Peyer's patch (tissue), 4 donors: ENCODE results near the gene IPO11. TPM values are rescaled to one million over a fixed set of nuclear protein-coding genes. Genes with fewer than 3 reads are reported as not detected.
"Not testable (repeated sequence)": the region's sequence is repeated elsewhere in the genome, so short reads cannot be mapped to it uniquely, and the experiment has no call there.

ENCODE experiments used
- DNase-seq, 3 donors: peaks; one replicate each; pipeline ENCODE4 v3.0.0-alpha.2; 2017 to 2019
- H3K27ac ChIP-seq, 4 donors: fragments of 200-600 bp; sonication (generic); one replicate each; pipeline ENCODE4 v1.5.1; 2016 to 2019
- H3K27me3 ChIP-seq, 2 donors: fragments of 200-600 bp; sonication (generic); one replicate each; pipeline ENCODE4 v1.5.1; 2019
- H3K36me3 ChIP-seq, 3 donors: fragments of 200-600 bp; sonication (generic); one replicate each; pipeline ENCODE4 v1.5.1; 2016 to 2019
- H3K4me1 ChIP-seq, 4 donors: fragments of 200-600 bp; sonication (generic); one replicate each; pipeline ENCODE4 v1.5.1; 2016 to 2019
- H3K4me3 ChIP-seq, 4 donors: fragments of 200-600 bp; sonication (generic); 1 replicate in 3 of 4; 2 replicates in 1 of 4; pipeline ENCODE4 v1.5.1; 2016 to 2019; ENCODE audit warnings: mild to moderate bottlenecking in 1 of 4
- H3K9me3 ChIP-seq, 4 donors: fragments of 200-600 bp; sonication (generic); one replicate each; pipeline ENCODE4 v1.5.1; 2016 to 2019; ENCODE audit warnings: mild to moderate bottlenecking in 1 of 4
- POLR2A ChIP-seq, 2 donors: fragments of 450-650 bp; IDR thresholded peaks; one replicate each; pipeline ENCODE4 v1.5.1; 2017; ENCODE audit warnings: antibody characterized with exemption in 2 of 2, mild to moderate bottlenecking in 2 of 2, moderate library complexity in 2 of 2
- total RNA-seq, 4 donors: library from RNA; depleted of rRNA; stranded (reverse); fragments of >200 nt; gene quantifications; one replicate each; pipeline ENCODE4 v1.1.0, GENCODE V29; 2016
- TF ChIP-seq, protein P1 (sequence below), 6 experiments: fragments of 450-650 bp in 4 of 6; fragments of 200-600 bp in 2 of 6; sonication (generic) in 1 of 6; IDR thresholded peaks; one replicate each; pipeline ENCODE4 v1.5.1; 2017 to 2019; ENCODE audit warnings: antibody characterized with exemption in 6 of 6, mild to moderate bottlenecking in 3 of 6, moderate library complexity in 1 of 6

The IPO11 gene
- total RNA-seq, 4 donors from 2014 or later: 5.6 to 27.2 (median 13.1) TPM

DNA sequence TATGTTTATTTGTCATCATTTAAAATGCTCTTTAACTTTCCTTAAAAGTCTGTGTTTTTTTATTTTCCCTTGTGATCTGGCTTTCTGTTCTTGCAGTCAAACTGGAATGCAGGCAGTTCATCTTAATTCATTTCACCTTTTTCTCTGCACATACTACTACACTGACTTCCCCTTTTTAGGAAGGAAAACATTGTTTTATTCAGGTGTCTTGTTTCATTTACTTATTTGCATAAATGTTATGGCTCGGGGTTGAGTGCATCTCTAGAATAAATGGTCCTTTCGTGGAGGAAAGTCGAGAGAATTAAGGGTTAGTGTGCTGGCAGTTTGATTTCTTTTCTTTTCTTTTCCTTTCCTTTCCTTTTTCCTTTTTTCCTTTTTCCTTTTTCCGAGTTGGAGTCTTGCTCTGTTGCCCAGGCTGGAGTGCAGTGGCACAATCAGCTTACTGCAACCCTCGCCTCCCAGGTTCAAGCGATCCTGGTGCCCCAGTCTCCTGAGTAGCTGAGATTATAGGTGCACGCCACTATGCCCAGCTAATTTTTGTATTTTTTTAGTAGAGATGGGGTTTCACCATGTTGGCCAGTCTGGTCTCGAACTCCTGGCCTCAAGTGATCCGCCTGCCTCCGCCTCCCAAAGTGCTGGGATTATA, 90.0 kb downstream of the IPO11 start:
- Histone ChIP-seq H3K36me3 (peaks cover 0 to 20% (median 0%) of the 10 kb centered on the region in 3 donors), H3K27ac (no peak overlapping the region), H3K4me3 (no peak overlapping the region), H3K27me3 (no peaks in the 10 kb centered on the region), H3K9me3 (no peaks in the 10 kb centered on the region), H3K4me1 (no peaks in the 10 kb centered on the region)
- TF ChIP-seq, protein P1, sequence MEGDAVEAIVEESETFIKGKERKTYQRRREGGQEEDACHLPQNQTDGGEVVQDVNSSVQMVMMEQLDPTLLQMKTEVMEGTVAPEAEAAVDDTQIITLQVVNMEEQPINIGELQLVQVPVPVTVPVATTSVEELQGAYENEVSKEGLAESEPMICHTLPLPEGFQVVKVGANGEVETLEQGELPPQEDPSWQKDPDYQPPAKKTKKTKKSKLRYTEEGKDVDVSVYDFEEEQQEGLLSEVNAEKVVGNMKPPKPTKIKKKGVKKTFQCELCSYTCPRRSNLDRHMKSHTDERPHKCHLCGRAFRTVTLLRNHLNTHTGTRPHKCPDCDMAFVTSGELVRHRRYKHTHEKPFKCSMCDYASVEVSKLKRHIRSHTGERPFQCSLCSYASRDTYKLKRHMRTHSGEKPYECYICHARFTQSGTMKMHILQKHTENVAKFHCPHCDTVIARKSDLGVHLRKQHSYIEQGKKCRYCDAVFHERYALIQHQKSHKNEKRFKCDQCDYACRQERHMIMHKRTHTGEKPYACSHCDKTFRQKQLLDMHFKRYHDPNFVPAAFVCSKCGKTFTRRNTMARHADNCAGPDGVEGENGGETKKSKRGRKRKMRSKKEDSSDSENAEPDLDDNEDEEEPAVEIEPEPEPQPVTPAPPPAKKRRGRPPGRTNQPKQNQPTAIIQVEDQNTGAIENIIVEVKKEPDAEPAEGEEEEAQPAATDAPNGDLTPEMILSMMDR (IDR thresholded peaks at IDR 0.05): no peak
- TF ChIP-seq POLR2A (IDR thresholded peaks at IDR 0.05): no peak
- no peak for DNase-seq

DNA sequence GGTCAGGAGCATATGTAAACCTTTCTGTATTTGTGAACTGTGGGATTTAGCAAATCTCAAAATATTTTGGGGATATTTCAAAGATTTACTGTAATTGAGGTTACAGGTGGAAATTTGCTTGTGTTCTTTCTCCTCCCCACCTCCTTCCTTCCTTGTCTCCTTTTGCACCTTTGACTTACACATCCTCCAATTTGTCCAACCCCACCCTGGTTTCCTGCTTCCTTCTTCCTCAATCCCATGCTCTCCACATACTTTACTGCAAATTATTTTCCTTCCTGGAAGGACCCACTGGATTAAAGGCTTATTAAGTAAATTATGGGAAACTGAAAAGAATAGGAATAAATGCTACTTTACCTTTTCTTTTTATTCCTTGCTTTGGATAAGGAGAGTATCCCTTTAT, 91.6 kb downstream of the IPO11 start:
- Histone ChIP-seq H3K4me3 (no peak overlapping the region), H3K27me3 (no peaks in the 10 kb centered on the region), H3K4me1 (no peaks in the 10 kb centered on the region), H3K27ac (no peak overlapping the region), H3K9me3 (no peaks in the 10 kb centered on the region), H3K36me3 (peaks cover 0 to 13% (median 0%) of the 10 kb centered on the region in 3 donors)
- no peak for DNase-seq
- TF ChIP-seq, protein P1 (IDR thresholded peaks at IDR 0.05): no peak
- no peak for TF ChIP-seq POLR2A (IDR thresholded peaks at IDR 0.05)

DNA sequence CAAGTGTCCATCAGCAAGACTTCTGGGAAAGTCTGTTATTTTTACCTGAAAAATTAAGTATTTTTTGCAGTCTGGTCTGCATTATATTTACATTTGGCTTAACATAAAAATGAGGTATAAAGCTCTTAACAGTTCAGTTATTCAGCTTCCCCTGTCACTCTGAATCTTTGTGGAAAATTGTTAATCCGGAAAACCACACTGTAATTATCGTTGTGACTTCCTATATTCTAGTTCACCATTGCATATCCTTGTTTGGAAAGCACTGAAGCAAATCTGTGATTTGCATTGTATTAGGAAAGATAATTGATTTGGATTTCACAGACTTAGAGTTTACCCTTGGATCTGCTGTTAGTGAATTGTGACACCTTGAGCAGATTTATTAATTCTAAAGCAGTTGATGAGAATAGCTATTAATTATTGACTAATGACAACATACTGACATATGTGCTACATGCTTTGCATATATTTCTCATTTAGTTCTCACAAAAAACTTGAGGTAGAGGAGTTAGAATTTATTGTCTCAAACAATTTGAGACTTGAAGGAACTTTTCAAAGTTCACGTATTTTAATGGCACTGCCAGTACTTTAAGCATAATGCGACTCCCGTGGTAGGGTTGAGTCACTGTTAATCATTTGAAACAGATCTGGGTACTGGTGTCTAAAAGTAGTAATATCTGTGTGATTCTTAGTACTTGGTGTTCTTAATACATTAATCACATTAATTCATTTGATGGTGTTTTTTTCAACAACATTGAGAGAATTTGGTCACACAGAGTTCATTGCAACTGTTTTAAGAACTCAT, 94.3 kb downstream of the IPO11 start:
- Histone ChIP-seq H3K27ac (no peak overlapping the region), H3K9me3 (no peaks in the 10 kb centered on the region), H3K4me1 (no peaks in the 10 kb centered on the region), H3K4me3 (no peak overlapping the region), H3K27me3 (no peaks in the 10 kb centered on the region), H3K36me3 (no peaks in the 10 kb centered on the region)
- no peak for DNase-seq
- TF ChIP-seq, protein P1 (IDR thresholded peaks at IDR 0.05): no peak
- TF ChIP-seq POLR2A (IDR thresholded peaks at IDR 0.05): no peak

DNA sequence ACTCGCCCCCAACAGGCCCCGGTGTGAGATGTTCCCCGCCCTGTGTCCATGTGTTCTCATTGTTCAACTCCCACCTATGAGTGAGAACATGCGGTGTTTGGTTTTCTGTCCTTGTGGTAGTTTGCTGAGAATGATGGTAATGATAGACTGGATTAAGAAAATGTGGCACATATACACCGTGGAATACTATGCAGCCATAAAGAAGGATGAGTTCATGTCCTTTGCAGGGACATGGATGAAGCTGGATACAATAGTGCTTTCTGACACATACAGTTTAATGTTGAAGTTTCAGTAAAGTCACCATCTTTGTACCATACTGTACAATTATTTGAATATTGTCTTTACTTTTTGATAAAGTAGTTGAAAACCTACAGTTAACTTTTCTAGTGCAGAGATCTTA, 96.2 kb downstream of the IPO11 start:
- H3K27me3 ChIP-seq: not testable (repeated sequence)

DNA sequence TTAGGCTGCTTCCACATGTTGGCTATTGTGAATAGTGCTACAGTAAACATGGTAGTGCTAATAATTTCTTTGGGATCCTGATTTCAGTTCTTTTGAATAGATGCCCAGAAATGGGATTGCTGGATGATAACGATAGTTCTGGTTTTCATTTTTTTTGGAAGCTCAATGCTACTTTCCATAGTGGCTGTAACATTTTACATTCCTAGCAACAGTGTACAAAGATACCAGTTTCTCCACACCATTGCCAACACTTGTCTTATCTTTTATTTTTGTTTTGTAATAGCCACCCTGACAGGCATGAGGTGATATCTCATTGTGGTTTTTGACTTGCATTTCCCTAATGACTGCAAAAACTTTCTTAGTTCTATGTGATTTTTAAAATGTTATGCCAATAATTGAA, 97.2 kb downstream of the IPO11 start:
- TF ChIP-seq, protein P1 (IDR thresholded peaks at IDR 0.05): no peak
- no peak for TF ChIP-seq POLR2A (IDR thresholded peaks at IDR 0.05)
- Histone ChIP-seq H3K27me3 (no peaks in the 10 kb centered on the region), H3K9me3 (no peaks in the 10 kb centered on the region), H3K36me3 (no peaks in the 10 kb centered on the region), H3K27ac (no peak overlapping the region), H3K4me1 (no peaks in the 10 kb centered on the region), H3K4me3 (no peak overlapping the region)
- no peak for DNase-seq

More for the DNA sequence above, 96.2 kb downstream of the IPO11 start:
- not testable (repeated sequence) for H3K4me3 ChIP-seq, H3K4me1 ChIP-seq, H3K9me3 ChIP-seq, DNase-seq, H3K36me3 ChIP-seq, H3K27ac ChIP-seq

DNA sequence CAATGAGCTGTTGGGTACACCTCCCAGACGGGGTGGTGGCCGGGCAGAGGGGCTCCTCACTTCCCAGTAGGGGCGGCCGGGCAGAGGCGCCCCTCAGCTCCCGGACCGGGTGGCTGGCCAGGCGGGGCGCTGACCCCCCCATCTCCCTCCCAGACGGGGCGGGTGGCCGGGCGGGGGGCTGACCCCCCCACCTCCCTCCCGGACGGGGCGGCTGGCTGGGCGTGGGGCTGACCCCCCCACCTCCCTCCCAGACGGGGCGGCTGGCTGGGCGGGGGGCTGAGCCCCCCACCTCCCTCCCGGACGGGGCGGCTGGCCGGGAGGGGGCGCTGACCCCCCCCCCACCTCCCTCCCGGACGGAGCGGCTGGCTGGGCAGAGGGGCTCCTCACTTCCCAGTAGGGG, 100.5 kb downstream of the IPO11 start:
- not testable (repeated sequence) for H3K36me3 ChIP-seq, H3K27ac ChIP-seq

More for the DNA sequence above, 100.5 kb downstream of the IPO11 start:
- not testable (repeated sequence) for H3K4me1 ChIP-seq, H3K4me3 ChIP-seq, H3K27me3 ChIP-seq, DNase-seq, H3K9me3 ChIP-seq
